Mononuclear cell (primary cell): Measurements from ENCODE around the gene POU2F1. TPM values are rescaled to one million over a fixed set of nuclear protein-coding genes. Genes with fewer than 3 reads are reported as not detected.
A peak's percentile ranks its signal among the peaks of the same experiment; 100 is the strongest.

ENCODE experiments used
- H3K27me3 ChIP-seq: 2 replicates; pipeline ENCODE4 v1.6.0; 2011; ENCODE audit warnings: low read length, control low read depth; ENCODE audit not compliant: insufficient read depth
- H3K4me1 ChIP-seq: 2 replicates; pipeline ENCODE4 v1.5.1; 2011; ENCODE audit warnings: mild to moderate bottlenecking, low read length, control low read depth; ENCODE audit not compliant: insufficient read depth
- H3K4me3 ChIP-seq: 2 replicates; pipeline ENCODE4 v1.5.1; 2011; ENCODE audit warnings: mild to moderate bottlenecking, low read length, moderate library complexity
- H3K9me3 ChIP-seq: 2 replicates; pipeline ENCODE4 v1.5.1; 2011; ENCODE audit warnings: low read depth, mild to moderate bottlenecking, control low read depth, low read length
- total RNA-seq: library from RNA; depleted of rRNA; stranded (reverse); fragments of >200 nt; gene quantifications from one replicate; pipeline ENCODE4 v1.2.3, GENCODE V29; 2012

POU2F1 gene
- total RNA-seq, 1 donor, result 47.5 TPM

- no peaks in the 10 kb centered on the region for H3K27me3 ChIP-seq
- no peak overlapping the region for H3K4me3 ChIP-seq
- peaks cover 48% of the 10 kb centered on the region for H3K9me3 ChIP-seq
- H3K4me1 ChIP-seq, result peaks cover 12% of the 10 kb centered on the region
These were observed 104.5 kb downstream of the POU2F1 start for GRCh38 chr1:167325151-167325550.

- Histone ChIP-seq H3K27me3 (no peaks in the 10 kb centered on the region), H3K9me3 (peaks cover 16% of the 10 kb centered on the region), H3K4me3 (peak overlapping the region; percentile 29), H3K4me1 (peaks cover 23% of the 10 kb centered on the region)
These were observed 107.7 kb downstream of the POU2F1 start for GRCh38 chr1:167328306-167328815.

- Histone ChIP-seq H3K27me3 (no peaks in the 10 kb centered on the region), H3K9me3 (peaks cover 12% of the 10 kb centered on the region), H3K4me3 (peak overlapping the region; percentile 29), H3K4me1 (peaks cover 28% of the 10 kb centered on the region)
These were observed 108.3 kb downstream of the POU2F1 start for GRCh38 chr1:167328816-167329483.

DNA sequence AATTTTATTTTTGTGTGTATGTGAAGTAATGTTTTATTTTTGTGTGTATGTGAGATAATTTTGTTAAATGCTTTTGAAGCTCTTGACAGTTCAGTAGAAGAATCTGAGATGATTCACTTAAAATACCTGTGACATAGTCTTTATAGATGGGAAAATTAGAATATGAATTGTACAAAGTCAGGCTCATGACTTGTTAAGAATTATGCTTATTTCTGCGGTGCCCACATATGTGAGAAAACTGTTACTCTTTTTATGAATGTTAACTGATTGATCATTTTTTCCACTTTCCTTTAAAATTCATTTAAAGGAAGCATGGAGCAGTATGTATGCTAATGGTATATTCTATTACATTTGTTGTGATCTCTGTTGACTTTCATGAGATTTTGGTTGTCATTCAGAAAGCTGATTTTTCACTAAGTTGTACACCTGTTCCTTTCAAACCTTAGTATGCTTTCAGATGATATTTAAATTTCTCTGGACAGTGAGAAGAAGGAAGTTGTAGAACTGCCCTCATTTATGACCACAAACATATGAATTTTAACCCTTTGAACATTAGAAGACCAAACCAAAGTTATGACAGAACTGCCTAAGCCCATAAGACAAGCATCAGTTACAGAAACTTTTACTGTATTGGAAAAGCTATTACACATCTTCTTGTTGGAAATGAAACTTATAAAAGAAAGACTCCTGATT lies 110.1 kb downstream of the POU2F1 start:
- H3K4me1 ChIP-seq, result peaks cover 28% of the 10 kb centered on the region
- no peaks in the 10 kb centered on the region for H3K9me3 ChIP-seq
- no peak overlapping the region for H3K4me3 ChIP-seq
- no peaks in the 10 kb centered on the region for H3K27me3 ChIP-seq

DNA sequence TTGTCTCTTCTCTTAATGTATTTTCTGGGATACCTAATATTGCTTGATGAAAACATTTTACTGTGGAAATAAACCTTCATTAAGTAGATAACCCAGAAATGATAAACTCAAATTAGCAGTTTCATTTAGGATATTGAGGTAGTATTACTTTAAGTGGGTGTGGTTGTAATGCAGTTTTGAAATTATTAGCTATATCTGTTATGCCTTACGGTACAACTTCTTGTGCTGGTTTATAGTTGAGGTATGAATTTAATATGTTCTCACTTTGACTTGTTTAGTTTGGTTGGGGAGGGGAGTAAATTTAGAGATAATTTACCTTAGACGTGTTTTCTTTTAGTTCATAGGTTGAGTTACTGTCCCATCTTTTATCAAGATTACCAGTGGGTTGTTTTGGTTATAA lies 111.0 kb downstream of the POU2F1 start:
- H3K4me3 ChIP-seq, result no peak overlapping the region
- peaks cover 28% of the 10 kb centered on the region for H3K4me1 ChIP-seq
- H3K9me3 ChIP-seq, result no peaks in the 10 kb centered on the region
- no peaks in the 10 kb centered on the region for H3K27me3 ChIP-seq

DNA sequence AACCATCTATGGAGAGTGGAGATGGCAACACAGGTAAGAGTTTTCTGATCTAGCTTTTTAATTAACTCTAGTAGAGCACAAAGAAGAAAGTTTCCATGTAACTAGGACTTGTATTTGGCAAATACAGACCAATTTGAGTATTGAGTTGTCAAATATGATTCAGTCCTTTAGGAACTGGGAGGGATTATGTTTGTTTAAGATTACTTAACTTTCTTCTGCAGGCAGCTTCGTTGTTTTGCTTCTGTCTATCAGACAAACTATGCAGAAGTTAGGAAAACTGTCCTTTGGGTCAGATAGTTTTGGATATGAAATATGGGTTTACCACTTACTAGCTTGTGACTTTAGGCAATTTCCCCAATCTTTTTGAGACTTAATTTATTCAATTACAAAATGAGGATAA lies 111.8 kb downstream of the POU2F1 start:
- Histone ChIP-seq H3K9me3 (no peaks in the 10 kb centered on the region), H3K4me1 (peaks cover 28% of the 10 kb centered on the region), H3K4me3 (no peak overlapping the region), H3K27me3 (no peaks in the 10 kb centered on the region)

DNA sequence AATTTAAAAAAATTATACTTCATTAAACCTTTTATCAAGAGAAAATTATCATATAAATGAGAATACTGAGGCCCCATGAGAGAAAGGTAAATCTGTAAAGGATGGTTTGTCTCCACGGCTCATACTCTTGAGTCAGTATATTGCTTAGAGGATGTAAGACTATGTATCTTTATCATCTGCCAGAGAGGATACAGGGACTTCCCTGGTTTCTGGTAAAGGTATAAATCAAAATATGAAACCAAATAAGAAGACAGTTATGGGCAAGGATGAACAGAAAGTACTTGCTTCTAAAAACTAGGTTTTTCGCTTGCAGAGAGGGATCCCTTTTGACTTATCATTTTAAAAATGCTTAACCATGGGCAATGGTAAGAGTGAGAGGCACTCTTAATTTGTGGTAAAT lies 112.4 kb downstream of the POU2F1 start:
- Histone ChIP-seq H3K27me3 (no peaks in the 10 kb centered on the region), H3K4me1 (peaks cover 28% of the 10 kb centered on the region), H3K4me3 (no peak overlapping the region), H3K9me3 (no peaks in the 10 kb centered on the region)

- Histone ChIP-seq H3K9me3 (no peaks in the 10 kb centered on the region), H3K4me1 (peaks cover 22% of the 10 kb centered on the region), H3K4me3 (no peak overlapping the region), H3K27me3 (no peaks in the 10 kb centered on the region)
These were observed 113.0 kb downstream of the POU2F1 start for GRCh38 chr1:167333703-167334102.

- H3K4me3 ChIP-seq, result no peak overlapping the region
- H3K4me1 ChIP-seq, result no peaks in the 10 kb centered on the region
- H3K27me3 ChIP-seq, result no peaks in the 10 kb centered on the region
- no peaks in the 10 kb centered on the region for H3K9me3 ChIP-seq
These were observed 118.7 kb downstream of the POU2F1 start for GRCh38 chr1:167339405-167339804.

- H3K27me3 ChIP-seq, result no peaks in the 10 kb centered on the region
- H3K4me3 ChIP-seq, result no peak overlapping the region
- no peaks in the 10 kb centered on the region for H3K4me1 ChIP-seq
These were observed 122.2 kb downstream of the POU2F1 start for GRCh38 chr1:167342846-167343245.

GRCh38 chr1:167344112-167344511 lies 123.4 kb downstream of the POU2F1 start:
- no peaks in the 10 kb centered on the region for H3K9me3 ChIP-seq
- no peak overlapping the region for H3K4me3 ChIP-seq
- H3K27me3 ChIP-seq, result no peaks in the 10 kb centered on the region
- no peaks in the 10 kb centered on the region for H3K4me1 ChIP-seq

More at GRCh38 chr1:167342846-167343245, 122.2 kb downstream of the POU2F1 start:
- no peaks in the 10 kb centered on the region for H3K9me3 ChIP-seq

GRCh38 chr1:167344615-167345385 lies 124.1 kb downstream of the POU2F1 start:
- Histone ChIP-seq H3K9me3 (no peaks in the 10 kb centered on the region), H3K27me3 (no peaks in the 10 kb centered on the region), H3K4me3 (no peak overlapping the region), H3K4me1 (no peaks in the 10 kb centered on the region)

- no peaks in the 10 kb centered on the region for H3K27me3 ChIP-seq
- H3K4me3 ChIP-seq, result no peak overlapping the region
- no peaks in the 10 kb centered on the region for H3K4me1 ChIP-seq
- H3K9me3 ChIP-seq, result no peaks in the 10 kb centered on the region
These were observed 124.7 kb downstream of the POU2F1 start for GRCh38 chr1:167345386-167345733.

- Histone ChIP-seq H3K4me1 (peaks cover under 1% of the 10 kb centered on the region), H3K4me3 (no peak overlapping the region), H3K27me3 (no peaks in the 10 kb centered on the region), H3K9me3 (no peaks in the 10 kb centered on the region)
These were observed 136.6 kb downstream of the POU2F1 start for GRCh38 chr1:167357305-167357704.

DNA sequence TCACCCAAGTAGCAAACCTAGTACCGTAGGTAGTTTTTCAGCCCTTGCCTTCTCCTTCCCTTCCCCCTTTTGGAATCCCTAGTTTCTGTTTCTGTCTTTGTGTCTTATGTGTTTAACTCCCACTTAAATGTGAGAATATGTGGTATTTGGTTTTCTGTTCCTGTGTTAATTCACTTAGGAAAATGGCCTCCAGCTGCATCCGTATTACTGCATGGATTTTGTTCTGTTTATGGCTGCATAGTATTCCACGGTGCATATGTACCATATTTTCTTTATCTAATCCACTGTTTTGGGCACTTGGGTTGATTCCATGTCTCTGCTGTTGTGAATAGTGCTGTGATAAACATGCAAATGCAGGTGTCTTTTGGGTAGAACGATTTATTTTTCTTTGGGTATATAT lies 138.6 kb downstream of the POU2F1 start:
- H3K27me3 ChIP-seq, result no peaks in the 10 kb centered on the region
- H3K9me3 ChIP-seq, result no peaks in the 10 kb centered on the region
- H3K4me3 ChIP-seq, result no peak overlapping the region
- H3K4me1 ChIP-seq, result peaks cover 4% of the 10 kb centered on the region
